Osteocyte (in vitro differentiated cells): ENCODE data around the gene ST3GAL6. TPM values are rescaled to one million over a fixed set of nuclear protein-coding genes. Genes with fewer than 3 reads are reported as not detected.

Source experiments
- DNase-seq: peaks from one replicate; pipeline ENCODE4 v3.0.0; 2021; ENCODE audit warnings: mixed read lengths; ENCODE audit not compliant: unreplicated experiment; ENCODE audit errors: extremely low spot score
- H3K27ac Mint-ChIP-seq: one replicate; pipeline ENCODE4 v1.8.0; 2021; ENCODE audit warnings: mild to moderate bottlenecking, mixed read lengths; ENCODE audit not compliant: unreplicated experiment
- H3K27me3 Mint-ChIP-seq: one replicate; pipeline ENCODE4 v1.8.0; 2021; ENCODE audit warnings: mixed read lengths; ENCODE audit not compliant: unreplicated experiment
- H3K36me3 Mint-ChIP-seq: one replicate; pipeline ENCODE4 v1.8.0; 2021; ENCODE audit warnings: mixed read lengths; ENCODE audit not compliant: unreplicated experiment
- H3K4me1 Mint-ChIP-seq: one replicate; pipeline ENCODE4 v1.8.0; 2021; ENCODE audit warnings: mixed read lengths; ENCODE audit not compliant: unreplicated experiment
- H3K4me3 Mint-ChIP-seq: one replicate; pipeline ENCODE4 v1.8.0; 2021; ENCODE audit warnings: mild to moderate bottlenecking, moderate library complexity, mixed read lengths; ENCODE audit not compliant: unreplicated experiment
- H3K9me3 Mint-ChIP-seq: one replicate; pipeline ENCODE4 v1.8.0; 2021; ENCODE audit warnings: mixed read lengths; ENCODE audit not compliant: unreplicated experiment
- CTCF ChIP-seq: fragments of 200-600 bp; sonication (generic); IDR thresholded peaks from 2 replicates; pipeline ENCODE4 v1.5.0; 2021; ENCODE audit warnings: antibody characterized with exemption, mild to moderate bottlenecking, moderate library complexity
- total RNA-seq: library from RNA; stranded (reverse); gene quantifications from 2 replicates; pipeline ENCODE4 v1.2.1, GENCODE V29; 2021

Gene ST3GAL6
- total RNA-seq, 1 donor from 2014 or later = 8.0 TPM

DNA sequence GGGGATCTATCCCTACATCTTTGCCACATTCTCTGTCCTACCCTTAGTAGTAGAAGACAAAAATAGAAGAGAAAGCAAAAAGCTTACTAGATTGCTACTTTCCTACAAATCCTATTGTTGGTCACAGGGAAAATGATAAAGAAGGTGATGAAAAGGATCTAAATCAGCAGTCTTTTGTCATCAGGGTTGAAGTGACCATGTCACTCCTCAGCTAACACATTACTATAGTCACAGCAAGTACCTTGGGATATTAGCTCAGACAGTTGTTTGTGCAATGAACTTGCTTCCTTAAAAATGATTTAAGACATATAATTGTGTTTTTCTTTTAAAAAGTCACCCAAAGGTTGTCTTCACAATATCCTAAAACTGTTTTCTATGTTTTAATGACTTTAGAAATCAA, 6.3 kb downstream of the ST3GAL6 start:
- Mint-ChIP-seq H3K9me3 (no peaks in the 10 kb centered on the region), H3K4me3 (no peak overlapping the region), H3K4me1 (peaks cover 6% of the 10 kb centered on the region), H3K36me3 (no peaks in the 10 kb centered on the region), H3K27ac (no peak overlapping the region), H3K27me3 (no peaks in the 10 kb centered on the region)
- TF ChIP-seq CTCF = no peak
- no peak for DNase-seq

GRCh38 chr3:98770261-98771039, 7.3 kb downstream of the ST3GAL6 start:
- H3K36me3 Mint-ChIP-seq = no peaks in the 10 kb centered on the region
- H3K4me3 Mint-ChIP-seq = no peak overlapping the region
- H3K27me3 Mint-ChIP-seq = no peaks in the 10 kb centered on the region
- no peak overlapping the region for H3K27ac Mint-ChIP-seq
- no peak for DNase-seq
- H3K9me3 Mint-ChIP-seq = no peaks in the 10 kb centered on the region
- peaks cover 6% of the 10 kb centered on the region for H3K4me1 Mint-ChIP-seq
- TF ChIP-seq CTCF = no peak

GRCh38 chr3:98772022-98772421, 8.9 kb downstream of the ST3GAL6 start:
- H3K36me3 Mint-ChIP-seq = peaks cover 2% of the 10 kb centered on the region

GRCh38 chr3:98775459-98776139, 12.5 kb downstream of the ST3GAL6 start:
- Mint-ChIP-seq H3K27ac (no peak overlapping the region), H3K36me3 (peaks cover 2% of the 10 kb centered on the region), H3K4me3 (no peak overlapping the region), H3K9me3 (no peaks in the 10 kb centered on the region), H3K27me3 (no peaks in the 10 kb centered on the region), H3K4me1 (peaks cover 20% of the 10 kb centered on the region)
- TF ChIP-seq CTCF = no peak
- DNase-seq = no peak

More at GRCh38 chr3:98772022-98772421, 8.9 kb downstream of the ST3GAL6 start:
- no peaks in the 10 kb centered on the region for H3K9me3 Mint-ChIP-seq
- DNase-seq = no peak
- H3K27ac Mint-ChIP-seq = no peak overlapping the region
- peaks cover 6% of the 10 kb centered on the region for H3K4me1 Mint-ChIP-seq
- no peak overlapping the region for H3K4me3 Mint-ChIP-seq
- no peaks in the 10 kb centered on the region for H3K27me3 Mint-ChIP-seq
- no peak for TF ChIP-seq CTCF

DNA sequence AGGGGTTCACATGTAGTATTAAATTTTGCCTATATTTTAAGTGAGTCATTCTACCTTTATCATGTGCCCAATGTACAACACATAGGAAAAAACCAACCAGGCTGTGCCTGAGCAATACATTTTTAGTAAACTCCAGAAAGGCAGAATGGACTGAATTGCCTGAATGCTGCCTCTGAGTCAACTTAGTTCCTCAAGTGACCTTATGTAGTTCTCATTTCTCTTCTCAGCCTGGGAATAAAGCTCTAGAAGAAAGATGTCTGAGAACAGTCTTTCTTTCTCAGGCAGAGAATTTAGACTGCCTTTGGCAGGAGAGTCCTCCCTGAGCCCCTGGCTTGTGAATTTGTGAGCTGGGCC, 13.0 kb downstream of the ST3GAL6 start:
- no peak overlapping the region for H3K27ac Mint-ChIP-seq
- peaks cover 20% of the 10 kb centered on the region for H3K4me1 Mint-ChIP-seq
- DNase-seq = no peak
- H3K36me3 Mint-ChIP-seq = peaks cover 2% of the 10 kb centered on the region
- TF ChIP-seq CTCF = no peak
- H3K27me3 Mint-ChIP-seq = no peaks in the 10 kb centered on the region
- no peak overlapping the region for H3K4me3 Mint-ChIP-seq
- no peaks in the 10 kb centered on the region for H3K9me3 Mint-ChIP-seq
